ENCODE data around the gene CAPN5. TPM values are rescaled to one million over a fixed set of nuclear protein-coding genes. Genes with fewer than 3 reads are reported as not detected.
"Not testable (repeated sequence)": the region's sequence is repeated elsewhere in the genome, so short reads cannot be mapped to it uniquely, and the experiment has no call there.

The CAPN5 gene
- 25.0 TPM for polyA plus RNA-seq (ENCODE audit: insufficient read length)
- long read RNA-seq, donor 1, full-length matches to known transcripts, result 5 of 23 reads
- long read RNA-seq, donor 1, partial matches to known transcripts, result 18 of 23 reads
- long read RNA-seq, donor 1, other reads (novel, unspliced or antisense), result 0 of 23 reads
- long read RNA-seq, donor 2, full-length matches to known transcripts, result 2 of 2 reads
- long read RNA-seq, donor 2, partial matches to known transcripts, result 0 of 2 reads
- long read RNA-seq, donor 2, other reads (novel, unspliced or antisense), result 0 of 2 reads
- long read RNA-seq, donor 3, full-length matches to known transcripts, result 3 of 3 reads
- long read RNA-seq, donor 3, partial matches to known transcripts, result 0 of 3 reads
- long read RNA-seq, donor 3, other reads (novel, unspliced or antisense), result 0 of 3 reads
- long read RNA-seq, donor 4, result 0 reads
- long read RNA-seq, donor 5, full-length matches to known transcripts, result 6 of 6 reads
- long read RNA-seq, donor 5, partial matches to known transcripts, result 0 of 6 reads
- long read RNA-seq, donor 5, other reads (novel, unspliced or antisense), result 0 of 6 reads
- long read RNA-seq, donor 6, full-length matches to known transcripts, result 1 of 7 reads
- long read RNA-seq, donor 6, partial matches to known transcripts, result 6 of 7 reads
- long read RNA-seq, donor 6, other reads (novel, unspliced or antisense), result 0 of 7 reads
- long read RNA-seq, donor 7, full-length matches to known transcripts, result 12 of 12 reads
- long read RNA-seq, donor 7, partial matches to known transcripts, result 0 of 12 reads
- long read RNA-seq, donor 7, other reads (novel, unspliced or antisense), result 0 of 12 reads
- long read RNA-seq, donor 8, result 0 reads

- DNase-seq, result peak; percentile 94
Observed at GRCh38 chr11:77066229-77067042, at the start of gene CAPN5. TSS of gene CAPN5 (plus strand) at chr11:77066971. CDS start at chr11:77084887, 17,916 bp downstream.

GRCh38 chr11:77018396-77018924 lies 48.3 kb upstream of the CAPN5 start:
- not testable (repeated sequence) for DNase-seq

GRCh38 chr11:77019976-77020595 lies 46.7 kb upstream of the CAPN5 start:
- no peak for DNase-seq

- DNase-seq, result no peak
Observed at GRCh38 chr11:77020734-77021133, 46.0 kb upstream of the CAPN5 start.

GRCh38 chr11:77024745-77025144 lies 42.0 kb upstream of the CAPN5 start:
- no peak for DNase-seq

GRCh38 chr11:77026221-77026620 lies 40.5 kb upstream of the CAPN5 start:
- no peak for DNase-seq

GRCh38 chr11:77026743-77027142 lies 40.0 kb upstream of the CAPN5 start:
- DNase-seq, result no peak

- no peak for DNase-seq
Observed at GRCh38 chr11:77027275-77027674, 39.5 kb upstream of the CAPN5 start.

GRCh38 chr11:77029829-77030228 lies 36.9 kb upstream of the CAPN5 start:
- no peak for DNase-seq

- DNase-seq, result no peak
Observed at GRCh38 chr11:77030834-77031414, 35.8 kb upstream of the CAPN5 start.

GRCh38 chr11:77031599-77031998 lies 35.2 kb upstream of the CAPN5 start:
- DNase-seq, result no peak

- no peak for DNase-seq
Observed at GRCh38 chr11:77035039-77035438, 31.7 kb upstream of the CAPN5 start.

- no peak for DNase-seq
Observed at GRCh38 chr11:77035580-77035979, 31.2 kb upstream of the CAPN5 start.

- DNase-seq, result no peak
Observed at GRCh38 chr11:77036398-77036797, 30.4 kb upstream of the CAPN5 start.

- no peak for DNase-seq
Observed at GRCh38 chr11:77037057-77037456, 29.7 kb upstream of the CAPN5 start.

GRCh38 chr11:77038029-77038824 lies 28.5 kb upstream of the CAPN5 start:
- no peak for DNase-seq

- no peak for DNase-seq
Observed at GRCh38 chr11:77038825-77039326, 27.9 kb upstream of the CAPN5 start.

- DNase-seq, result peak; percentile 29
Observed at GRCh38 chr11:77039491-77040400, 27.0 kb upstream of the CAPN5 start.

GRCh38 chr11:77040401-77040777 lies 26.4 kb upstream of the CAPN5 start:
- no peak for DNase-seq

Measured in left kidney (tissue), 8 donors.